ENCODE data around the gene FBXL17.

FBXL17 gene

DNA sequence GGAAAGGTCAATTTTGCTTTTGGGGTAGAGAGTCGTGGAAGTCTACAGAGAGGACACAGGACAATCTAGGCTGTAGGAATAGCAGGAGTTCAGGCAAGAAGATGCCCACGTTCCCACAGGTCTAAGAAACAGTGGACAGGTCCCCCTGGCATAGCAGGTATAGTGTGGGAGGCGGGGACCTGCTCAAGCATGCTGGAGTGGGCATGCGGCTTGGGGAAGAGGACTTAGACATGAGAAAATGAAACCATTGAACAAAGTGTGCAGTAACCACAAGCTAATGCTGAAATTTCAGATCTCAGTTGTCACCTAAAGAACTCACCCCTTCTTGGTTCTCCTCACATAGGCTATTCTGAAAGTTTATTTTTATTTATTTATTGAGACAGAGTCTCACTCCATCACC, 568.3 kb downstream of the FBXL17 start:
- no peaks in the 10 kb centered on the region for H3K27me3 ChIP-seq (ENCODE audit: insufficient read depth, low read length, poor library complexity)
- H4K20me1 ChIP-seq (ENCODE audit: insufficient read depth, low read length): no peaks in the 10 kb centered on the region

GRCh38 chr5:107812570-107813141, 569.2 kb downstream of the FBXL17 start:
- ATAC-seq (ENCODE audit: insufficient read depth, low read depth) (no peak), DNase-seq (no peak)
- H3K27me3 ChIP-seq (ENCODE audit: insufficient read depth, low read length, poor library complexity): no peaks in the 10 kb centered on the region
- TF ChIP-seq CTCF (IDR thresholded peaks at IDR 0.05; ENCODE audit: borderline replicate concordance, extremely low read depth, low read length, poor library complexity, severe bottlenecking) (no peak), EZH2 (IDR thresholded peaks at IDR 0.05; ENCODE audit: borderline replicate concordance, low read depth, low read length, severe bottlenecking) (no peak)
- H3K9ac ChIP-seq (ENCODE audit: low read depth, low read length): no peak overlapping the region
- H3K4me1 ChIP-seq (ENCODE audit: insufficient read depth, low read length): no peaks in the 10 kb centered on the region
- H3K79me2 ChIP-seq (ENCODE audit: insufficient read depth, low read length): no peaks in the 10 kb centered on the region
- no peak overlapping the region for H3K27ac ChIP-seq (ENCODE audit: low read length)
- no peak overlapping the region for H2AFZ ChIP-seq (ENCODE audit: low read depth, low read length)
- no peaks in the 10 kb centered on the region for H4K20me1 ChIP-seq (ENCODE audit: insufficient read depth, low read length)
- no peaks in the 10 kb centered on the region for H3K9me3 ChIP-seq (ENCODE audit: insufficient read depth, low read length, severe bottlenecking)
- no peak overlapping the region for H3K4me2 ChIP-seq (ENCODE audit: insufficient read depth, low read length)
- H3K36me3 ChIP-seq (ENCODE audit: insufficient read depth, low read length): no peaks in the 10 kb centered on the region
- no peak overlapping the region for H3K4me3 ChIP-seq (ENCODE audit: low read depth in 1 of 2, low read length in 2 of 2)

More for the DNA sequence above, 568.3 kb downstream of the FBXL17 start:
- no peak for ATAC-seq (ENCODE audit: insufficient read depth, low read depth)
- Histone ChIP-seq H3K36me3 (ENCODE audit: insufficient read depth, low read length) (no peaks in the 10 kb centered on the region), H2AFZ (ENCODE audit: low read depth, low read length) (no peak overlapping the region), H3K79me2 (ENCODE audit: insufficient read depth, low read length) (no peaks in the 10 kb centered on the region), H3K4me3 (ENCODE audit: low read depth in 1 of 2, low read length in 2 of 2) (no peak overlapping the region), H3K9ac (ENCODE audit: low read depth, low read length) (no peak overlapping the region), H3K9me3 (ENCODE audit: insufficient read depth, low read length, severe bottlenecking) (no peaks in the 10 kb centered on the region), H3K4me2 (ENCODE audit: insufficient read depth, low read length) (no peak overlapping the region), H3K4me1 (ENCODE audit: insufficient read depth, low read length) (no peaks in the 10 kb centered on the region), H3K27ac (ENCODE audit: low read length) (no peak overlapping the region)
- TF ChIP-seq EZH2 (IDR thresholded peaks at IDR 0.05; ENCODE audit: borderline replicate concordance, low read depth, low read length, severe bottlenecking) (no peak), CTCF (IDR thresholded peaks at IDR 0.05; ENCODE audit: borderline replicate concordance, extremely low read depth, low read length, poor library complexity, severe bottlenecking) (no peak)
- no peak for DNase-seq

DNA sequence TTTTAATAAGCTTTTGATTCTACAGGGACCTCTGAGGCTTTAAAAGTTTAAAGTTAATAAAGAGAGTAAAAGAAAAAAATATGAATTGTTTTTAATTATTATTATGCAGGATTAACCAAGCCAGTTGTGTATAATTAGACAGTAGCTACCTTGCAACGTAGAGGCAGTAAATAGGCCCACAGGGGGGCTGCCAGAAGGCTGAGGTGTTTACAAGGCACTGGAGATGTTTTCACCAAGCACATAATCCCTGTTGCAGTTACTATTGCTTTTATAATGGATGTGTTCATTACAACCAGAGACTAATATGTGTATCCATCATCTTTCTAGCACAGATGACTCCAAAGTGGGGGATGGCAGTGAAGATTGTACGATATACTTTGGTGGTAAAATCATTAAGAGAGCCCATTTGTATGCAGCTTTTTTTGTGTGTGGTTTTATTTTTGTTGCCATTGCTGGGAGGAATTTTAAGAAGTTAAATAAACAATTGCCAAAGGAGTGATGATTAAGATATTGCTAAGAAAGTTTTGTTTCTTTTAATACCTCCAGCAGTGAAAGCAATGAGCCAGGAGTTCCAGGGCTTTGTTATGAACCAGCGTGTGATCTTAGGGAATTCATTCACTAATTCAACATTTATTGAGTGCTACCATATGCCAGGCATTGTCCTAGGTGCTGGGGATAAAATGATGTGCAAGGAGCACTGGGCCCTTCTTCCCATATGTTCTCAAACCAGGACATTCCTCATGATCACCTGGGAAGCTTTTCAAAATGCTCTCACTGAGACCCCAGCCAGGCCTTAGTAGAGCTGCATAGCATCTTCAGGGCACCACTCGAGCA, 572.5 kb downstream of the FBXL17 start:
- H3K27ac ChIP-seq (ENCODE audit: low read length): no peak overlapping the region
- ATAC-seq (ENCODE audit: insufficient read depth, low read depth) (no peak), DNase-seq (no peak)
- no peak overlapping the region for H3K4me2 ChIP-seq (ENCODE audit: insufficient read depth, low read length)
- no peaks in the 10 kb centered on the region for H3K79me2 ChIP-seq (ENCODE audit: insufficient read depth, low read length)
- H3K4me3 ChIP-seq (ENCODE audit: low read depth in 1 of 2, low read length in 2 of 2): no peak overlapping the region
- H3K4me1 ChIP-seq (ENCODE audit: insufficient read depth, low read length): peaks cover 9% of the 10 kb centered on the region
- no peak overlapping the region for H2AFZ ChIP-seq (ENCODE audit: low read depth, low read length)
- H4K20me1 ChIP-seq (ENCODE audit: insufficient read depth, low read length): no peaks in the 10 kb centered on the region
- no peaks in the 10 kb centered on the region for H3K36me3 ChIP-seq (ENCODE audit: insufficient read depth, low read length)
- H3K9ac ChIP-seq (ENCODE audit: low read depth, low read length): no peak overlapping the region
- no peak for TF ChIP-seq CTCF (IDR thresholded peaks at IDR 0.05; ENCODE audit: borderline replicate concordance, extremely low read depth, low read length, poor library complexity, severe bottlenecking)
- no peak for TF ChIP-seq EZH2 (IDR thresholded peaks at IDR 0.05; ENCODE audit: borderline replicate concordance, low read depth, low read length, severe bottlenecking)
- H3K9me3 ChIP-seq (ENCODE audit: insufficient read depth, low read length, severe bottlenecking): no peaks in the 10 kb centered on the region
- no peaks in the 10 kb centered on the region for H3K27me3 ChIP-seq (ENCODE audit: insufficient read depth, low read length, poor library complexity)

Data from DND-41 (cell line).